GM12878 (cell line): ENCODE data around the gene HPSE2. TPM values are rescaled to one million over a fixed set of nuclear protein-coding genes. Genes with fewer than 3 reads are reported as not detected.

Source experiments
- ATAC-seq: fragments of 200-7000 bp; cut with Tn5 transposase; 3 replicates; pipeline ENCODE4 v1.9.1; 2020; ENCODE audit warnings: mild to moderate bottlenecking, moderate library complexity
- BruUV-seq: library from RNA; stranded (reverse); fragments of 400-500 nt; replicated peaks from 2 replicates; lab custom pipeline; 2021; lab: Mats Ljungman, UMichigan
- CTCF ChIA-PET: fragments of 300-600 bp; sonication (Branson Sonifier 250); formaldehyde crosslinking; extraction: SDS; loops from one replicate; lab custom pipeline; 2021; ENCODE audit warnings: inconsistent platforms; lab: Yijun Ruan, JAX
- POLR2A ChIA-PET: fragments of 350-600 bp; formaldehyde crosslinking; extraction: SDS; loops from one replicate; lab custom pipeline; 2021; ENCODE audit warnings: inconsistent platforms; lab: Charles Lee
- RAD21 ChIA-PET: fragments of 300-600 bp; sonication (Branson Sonifier 250); formaldehyde crosslinking; loops from one replicate; lab custom pipeline; 2023; ENCODE audit warnings: antibody characterized with exemption; ENCODE audit not compliant: unreplicated experiment; lab: Charles Lee
- SMC1A ChIA-PET: fragments of 300-600 bp; sonication (Branson Sonifier 250); formaldehyde crosslinking; loops from one replicate; lab custom pipeline; 2023; ENCODE audit not compliant: unreplicated experiment, uncharacterized antibody; lab: Charles Lee
- DNase-seq: peaks from one replicate; pipeline ENCODE4 v3.0.0-alpha.2; 2011; ENCODE audit warnings: low read depth, low spot score
- FAIRE-seq: peaks from 3 replicates; lab custom pipeline; 2011; peaks lifted over from hg19 to GRCh38; lab: Jason Lieb, UNC
- H2AFZ ChIP-seq: 2 replicates; pipeline ENCODE4 v1.6.0; 2011; ENCODE audit warnings: low read depth, low read length, control low read depth; ENCODE audit not compliant: control insufficient read depth
- H3K27ac ChIP-seq: 2 replicates; pipeline ENCODE4 v1.5.1; 2011; ENCODE audit warnings: control low read depth; ENCODE audit not compliant: control insufficient read depth, insufficient read depth
- H3K27me3 ChIP-seq, 2 experiments: replicated peaks in 1 of 2; 2 replicates each; pipeline versions ENCODE4 v1.6.0 to v1.6.1; 2011; ENCODE audit warnings: low read length in 1 of 2; ENCODE audit not compliant: control insufficient read depth in 2 of 2, insufficient read depth in 2 of 2
- H3K36me3 ChIP-seq, 2 experiments: 2 replicates each; pipeline ENCODE4 v1.5.1; 2011; ENCODE audit warnings: low read length in 1 of 2; ENCODE audit not compliant: control insufficient read depth in 2 of 2, insufficient read depth in 2 of 2
- H3K4me1 ChIP-seq: 2 replicates; pipeline ENCODE4 v1.6.1; 2011; ENCODE audit warnings: mild to moderate bottlenecking, low read length, moderate library complexity, mixed read lengths; ENCODE audit not compliant: control insufficient read depth, insufficient read depth
- H3K4me2 ChIP-seq: 2 replicates; pipeline ENCODE4 v1.6.0; 2011; ENCODE audit warnings: control low read depth; ENCODE audit not compliant: control insufficient read depth, insufficient read depth
- H3K4me3 ChIP-seq: fragments of 200-600 bp; sonication (generic); 2 replicates; pipeline ENCODE4 v1.5.1; 2016
- H3K79me2 ChIP-seq: 2 replicates; pipeline ENCODE4 v1.6.0; 2011; ENCODE audit warnings: low read length; ENCODE audit not compliant: control insufficient read depth, insufficient read depth
- H3K9ac ChIP-seq: 2 replicates; pipeline ENCODE4 v1.8.0; 2011; ENCODE audit warnings: low read length, control low read depth, mixed read lengths; ENCODE audit not compliant: control insufficient read depth, insufficient read depth
- H3K9me3 ChIP-seq: replicated peaks from 3 replicates; pipeline ENCODE4 v1.5.1; 2011; ENCODE audit warnings: mild to moderate bottlenecking, low read length; ENCODE audit not compliant: control insufficient read depth, insufficient read depth
- H4K20me1 ChIP-seq: 2 replicates; pipeline ENCODE4 v1.6.0; 2011; ENCODE audit not compliant: control insufficient read depth, insufficient read depth
- CBFB ChIP-seq: IDR thresholded peaks from 2 replicates; pipeline ENCODE4 v1.6.1; 2016; ENCODE audit warnings: antibody characterized with exemption, low read depth
- CREB1 ChIP-seq: IDR thresholded peaks from 2 replicates; pipeline ENCODE4 v1.6.1; 2012; ENCODE audit warnings: low read depth, mild to moderate bottlenecking, inconsistent platforms
- EED ChIP-seq: sonication (generic); IDR thresholded peaks from 2 replicates; pipeline ENCODE4 v1.6.1; 2016; ENCODE audit warnings: antibody characterized with exemption, low read depth
- KLF5 ChIP-seq: fragments of 450-650 bp; IDR thresholded peaks from 2 replicates; pipeline ENCODE4 v1.6.1; 2014; ENCODE audit warnings: mild to moderate bottlenecking; ENCODE audit not compliant: partially characterized antibody
- MEF2A ChIP-seq: IDR thresholded peaks from 2 replicates; pipeline ENCODE4 v1.6.1; 2011; ENCODE audit warnings: low read depth, mild to moderate bottlenecking, low read length, moderate library complexity; ENCODE audit not compliant: insufficient read depth
- MEF2B ChIP-seq: fragments of 450-650 bp; IDR thresholded peaks from 2 replicates; pipeline ENCODE4 v1.6.1; 2018; ENCODE audit warnings: mild to moderate bottlenecking, moderate library complexity; ENCODE audit not compliant: partially characterized antibody, poor library complexity, severe bottlenecking
- MTA2 ChIP-seq: fragments of 450-650 bp; IDR thresholded peaks from 2 replicates; pipeline ENCODE4 v1.6.1; 2016; ENCODE audit warnings: low read depth, mild to moderate bottlenecking, moderate library complexity
- NFIC ChIP-seq: IDR thresholded peaks from 2 replicates; pipeline ENCODE4 v1.6.1; 2012; ENCODE audit warnings: low read depth, mild to moderate bottlenecking, inconsistent platforms, low read length, moderate library complexity
- NRF1 ChIP-seq: conservative IDR thresholded peaks from 2 replicates; pipeline ENCODE4 v1.6.1; 2011; ENCODE audit warnings: mild to moderate bottlenecking, low read depth, low read length, improper control_type of control experiment
- PAX8 ChIP-seq: fragments of 450-650 bp; IDR thresholded peaks from 2 replicates; pipeline ENCODE4 v1.6.1; 2017; ENCODE audit warnings: mild to moderate bottlenecking, moderate library complexity
- RB1 ChIP-seq: fragments of 450-650 bp; formaldehyde crosslinking; IDR thresholded peaks from 2 replicates; pipeline ENCODE4 v1.6.1; 2017; ENCODE audit warnings: mild to moderate bottlenecking, borderline replicate concordance
- RUNX3 ChIP-seq: IDR thresholded peaks from 2 replicates; pipeline ENCODE4 v1.6.1; 2012; ENCODE audit warnings: low read length, inconsistent platforms
- SREBF1 ChIP-seq: IDR thresholded peaks from 2 replicates; pipeline ENCODE4 v1.6.1; 2012; ENCODE audit warnings: mild to moderate bottlenecking, low read length
- SRF ChIP-seq, 2 experiments: IDR thresholded peaks; 2 replicates each; pipeline ENCODE4 v1.6.1; 2011; ENCODE audit warnings: low read depth in 2 of 2, low read length in 2 of 2, mild to moderate bottlenecking in 1 of 2, moderate library complexity in 1 of 2
- STAT3 ChIP-seq: IDR thresholded peaks from 2 replicates; pipeline ENCODE4 v1.6.1; 2011; ENCODE audit warnings: low read depth, low read length, improper control_type of control experiment
- ZNF384 ChIP-seq: IDR thresholded peaks from 2 replicates; pipeline ENCODE4 v1.6.1; 2012; ENCODE audit warnings: low read depth, mild to moderate bottlenecking, low read length, improper control_type of control experiment, borderline replicate concordance
- ZZZ3 ChIP-seq: IDR thresholded peaks from 2 replicates; pipeline ENCODE4 v1.6.1; 2011; ENCODE audit warnings: low read depth; ENCODE audit not compliant: control insufficient read depth, insufficient read length
- in situ Hi-C: fragments of 300-500 bp; cut with MboI; formaldehyde crosslinking; loops from 9 replicates; pipeline ENCODE4 v1.14.3; 2018; ENCODE audit warnings: mixed read lengths
- intact Hi-C: fragments of 100-400 bp; cut with micrococcal nuclease; formaldehyde crosslinking; loops from one replicate; pipeline ENCODE4 v1.14.2; 2022; ENCODE audit not compliant: unreplicated experiment
- polyA plus RNA-seq, 11 experiments: library from polyadenylated mRNA; depleted of rRNA in 4 of 11; unstranded in 6 of 11; stranded (reverse) in 5 of 11; fragments of >200 nt; fragmentation: Nextera tagmentation in 4 of 11; fragmentation: Illumina TruSeq in 1 of 11; extraction: Ambion mirVana in 4 of 11; extraction: Trizol in 1 of 11; gene quantifications; 1 replicate in 1 of 11; 2 replicates in 10 of 11; pipeline versions ENCODE4 v1.2.1 to v1.2.3, GENCODE V29; 2011 to 2016; ENCODE audit warnings: inconsistent platforms in 2 of 11, missing spikeins in 2 of 11, low read depth in 1 of 11
- total RNA-seq, 4 experiments: library from RNA; depleted of rRNA in 3 of 4; stranded (reverse); fragments of >200 nt in 3 of 4; fragmentation: Illumina TruSeq in 1 of 4; extraction: Trizol in 1 of 4; gene quantifications; 2 replicates each; pipeline versions ENCODE4 v1.2.1 to v1.2.3, GENCODE V29; 2013 to 2021
- TF ChIP-seq, protein P1 (sequence below): fragments of 450-650 bp; IDR thresholded peaks from 2 replicates; pipeline ENCODE4 v1.6.1; 2018; ENCODE audit warnings: mild to moderate bottlenecking, low read depth, moderate library complexity; ENCODE audit not compliant: partially characterized antibody
- TF ChIP-seq, protein P2 (sequence below): IDR thresholded peaks from 2 replicates; pipeline ENCODE4 v1.6.1; 2012; ENCODE audit warnings: low read length, inconsistent platforms
- TF ChIP-seq, protein P3 (sequence below): fragments of 450-650 bp; IDR thresholded peaks from 2 replicates; pipeline ENCODE4 v1.6.1; 2017; ENCODE audit warnings: mild to moderate bottlenecking

HPSE2 gene
- total and polyA plus RNA-seq, 10 of the 15 experiments (the other 5 are each of a cell fraction or from before 2014, with no cell fraction given) = 0.06 TPM; not detected in 9

DNA sequence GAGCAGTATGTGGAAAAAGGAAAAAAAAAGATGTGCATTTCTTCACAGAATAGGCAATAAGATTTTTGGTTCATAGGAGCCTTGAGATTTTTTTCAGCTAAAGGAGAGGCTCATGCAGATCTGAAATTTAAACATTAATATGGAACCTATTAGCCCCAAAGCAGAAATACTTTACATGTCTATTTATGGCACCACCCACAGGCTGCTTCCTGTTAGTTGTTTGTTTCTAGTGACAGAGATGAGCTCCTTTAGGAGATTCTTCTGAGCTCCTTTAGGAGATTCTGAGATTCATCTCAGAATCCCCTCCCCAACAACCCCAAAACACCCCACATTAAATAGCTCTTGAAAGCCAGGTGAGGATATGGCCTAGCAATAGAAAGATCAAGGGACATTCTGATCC lies 761.0 kb downstream of the HPSE2 start:
- SMC1A ChIA-PET = no interaction called here
- H3K27me3 ChIP-seq = peaks cover 0 to 2% of the 10 kb centered on the region in 2 experiments; a peak in 1 of 4 replicates
- H3K79me2 ChIP-seq = no peaks in the 10 kb centered on the region
- ATAC-seq (no peak), FAIRE-seq (no peak), DNase-seq (no peak)
- no peak overlapping the region for H2AFZ ChIP-seq
- peak overlapping the region; percentile 6; the same call in 1 of the 2 replicates for H3K27ac ChIP-seq
- H3K4me3 ChIP-seq = no peak overlapping the region
- RAD21 ChIA-PET = no interaction called here
- no peaks in the 10 kb centered on the region for H3K36me3 ChIP-seq
- no peak overlapping the region for H3K9ac ChIP-seq
- H3K4me2 ChIP-seq = peak overlapping the region; percentile 26; the same call in 1 of the 2 replicates
- POLR2A ChIA-PET = interaction anchor here (0.6 kb wide), 1 partner anchor 772 kb away, joined by 3 read pairs; no protein-coding TSS in a partner anchor
- in situ Hi-C loops = no loop called here
- 0 out of 2 replicates have a peak, but pooled peaks cover 3% of the 10 kb centered on the region for H3K4me1 ChIP-seq
- BruUV-seq = no TSS peak
- intact Hi-C loops = no loop called here
- no peaks in the 10 kb centered on the region for H3K9me3 ChIP-seq
- CTCF ChIA-PET = no interaction called here
- H4K20me1 ChIP-seq = no peaks in the 10 kb centered on the region
- TF ChIP-seq SREBF1 (no peak), STAT3 (no peak), ZNF384 (no peak), ZZZ3 (no peak), MEF2A (peak; percentile 97), MEF2B (peak; percentile 66), EED (no peak), RUNX3 (peak; percentile 12; the same call in 1 of the 2 replicates), NRF1 (no peak), KLF5 (no peak), CREB1 (no peak), SRF (IDR thresholded peaks at IDR 0.05; ENCODE audit: low read depth in 2 of 2, low read length in 2 of 2) (0 out of 4 replicates have a peak, but pooled peaks of 1 of the 2 experiments have one; percentile 12), CBFB (no peak), PAX8 (no peak), NFIC (no peak), RB1 (no peak), MTA2 (no peak)
- TF ChIP-seq, protein P1, sequence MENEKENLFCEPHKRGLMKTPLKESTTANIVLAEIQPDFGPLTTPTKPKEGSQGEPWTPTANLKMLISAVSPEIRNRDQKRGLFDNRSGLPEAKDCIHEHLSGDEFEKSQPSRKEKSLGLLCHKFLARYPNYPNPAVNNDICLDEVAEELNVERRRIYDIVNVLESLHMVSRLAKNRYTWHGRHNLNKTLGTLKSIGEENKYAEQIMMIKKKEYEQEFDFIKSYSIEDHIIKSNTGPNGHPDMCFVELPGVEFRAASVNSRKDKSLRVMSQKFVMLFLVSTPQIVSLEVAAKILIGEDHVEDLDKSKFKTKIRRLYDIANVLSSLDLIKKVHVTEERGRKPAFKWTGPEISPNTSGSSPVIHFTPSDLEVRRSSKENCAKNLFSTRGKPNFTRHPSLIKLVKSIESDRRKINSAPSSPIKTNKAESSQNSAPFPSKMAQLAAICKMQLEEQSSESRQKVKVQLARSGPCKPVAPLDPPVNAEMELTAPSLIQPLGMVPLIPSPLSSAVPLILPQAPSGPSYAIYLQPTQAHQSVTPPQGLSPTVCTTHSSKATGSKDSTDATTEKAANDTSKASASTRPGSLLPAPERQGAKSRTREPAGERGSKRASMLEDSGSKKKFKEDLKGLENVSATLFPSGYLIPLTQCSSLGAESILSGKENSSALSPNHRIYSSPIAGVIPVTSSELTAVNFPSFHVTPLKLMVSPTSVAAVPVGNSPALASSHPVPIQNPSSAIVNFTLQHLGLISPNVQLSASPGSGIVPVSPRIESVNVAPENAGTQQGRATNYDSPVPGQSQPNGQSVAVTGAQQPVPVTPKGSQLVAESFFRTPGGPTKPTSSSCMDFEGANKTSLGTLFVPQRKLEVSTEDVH = no peak
- TF ChIP-seq, protein P2, sequence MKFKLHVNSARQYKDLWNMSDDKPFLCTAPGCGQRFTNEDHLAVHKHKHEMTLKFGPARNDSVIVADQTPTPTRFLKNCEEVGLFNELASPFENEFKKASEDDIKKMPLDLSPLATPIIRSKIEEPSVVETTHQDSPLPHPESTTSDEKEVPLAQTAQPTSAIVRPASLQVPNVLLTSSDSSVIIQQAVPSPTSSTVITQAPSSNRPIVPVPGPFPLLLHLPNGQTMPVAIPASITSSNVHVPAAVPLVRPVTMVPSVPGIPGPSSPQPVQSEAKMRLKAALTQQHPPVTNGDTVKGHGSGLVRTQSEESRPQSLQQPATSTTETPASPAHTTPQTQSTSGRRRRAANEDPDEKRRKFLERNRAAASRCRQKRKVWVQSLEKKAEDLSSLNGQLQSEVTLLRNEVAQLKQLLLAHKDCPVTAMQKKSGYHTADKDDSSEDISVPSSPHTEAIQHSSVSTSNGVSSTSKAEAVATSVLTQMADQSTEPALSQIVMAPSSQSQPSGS = no peak
- TF ChIP-seq, protein P3, sequence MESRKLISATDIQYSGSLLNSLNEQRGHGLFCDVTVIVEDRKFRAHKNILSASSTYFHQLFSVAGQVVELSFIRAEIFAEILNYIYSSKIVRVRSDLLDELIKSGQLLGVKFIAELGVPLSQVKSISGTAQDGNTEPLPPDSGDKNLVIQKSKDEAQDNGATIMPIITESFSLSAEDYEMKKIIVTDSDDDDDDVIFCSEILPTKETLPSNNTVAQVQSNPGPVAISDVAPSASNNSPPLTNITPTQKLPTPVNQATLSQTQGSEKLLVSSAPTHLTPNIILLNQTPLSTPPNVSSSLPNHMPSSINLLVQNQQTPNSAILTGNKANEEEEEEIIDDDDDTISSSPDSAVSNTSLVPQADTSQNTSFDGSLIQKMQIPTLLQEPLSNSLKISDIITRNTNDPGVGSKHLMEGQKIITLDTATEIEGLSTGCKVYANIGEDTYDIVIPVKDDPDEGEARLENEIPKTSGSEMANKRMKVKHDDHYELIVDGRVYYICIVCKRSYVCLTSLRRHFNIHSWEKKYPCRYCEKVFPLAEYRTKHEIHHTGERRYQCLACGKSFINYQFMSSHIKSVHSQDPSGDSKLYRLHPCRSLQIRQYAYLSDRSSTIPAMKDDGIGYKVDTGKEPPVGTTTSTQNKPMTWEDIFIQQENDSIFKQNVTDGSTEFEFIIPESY = no peak
